T-helper 2 cell treated with Interferon-gamma antibody and Interleukin-4, amounts not matched to agents 100 ng/mL and 5 ng/mL, for 36 hours (primary cell): ENCODE results near the gene LYRM7. TPM values are rescaled to one million over a fixed set of nuclear protein-coding genes. Genes with fewer than 3 reads are reported as not detected.

ENCODE experiments used
- intact Hi-C: fragments of 100-400 bp; cut with micrococcal nuclease; formaldehyde crosslinking; loops from one replicate; pipeline ENCODE4 v1.15.1; 2023
- total RNA-seq: library from RNA; stranded (reverse); gene quantifications from 2 replicates; pipeline ENCODE4 v1.2.3, GENCODE V29; 2022

LYRM7 gene
- total RNA-seq, 1 donor from 2014 or later = 11.3 TPM

DNA sequence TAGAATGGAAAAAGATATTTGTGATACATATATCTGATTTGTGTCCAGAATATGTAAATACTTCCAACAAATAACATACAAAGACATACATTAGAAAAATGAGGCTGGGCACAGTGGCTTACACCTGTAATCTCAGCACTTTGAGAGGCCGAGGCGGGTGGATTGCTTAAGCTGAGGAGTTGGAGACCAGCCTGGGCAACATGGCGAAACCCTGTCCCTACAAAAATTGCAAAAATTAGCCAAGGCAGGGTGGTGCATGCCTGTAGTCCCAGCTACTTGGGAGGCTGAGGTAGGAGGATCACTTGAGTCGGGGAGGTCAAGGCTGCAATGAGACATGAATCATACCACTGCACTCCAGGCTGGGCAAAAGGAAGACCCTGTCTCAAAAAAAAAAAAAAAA lies 47.0 kb downstream of the LYRM7 start:
- intact Hi-C loops = no loop called here

- intact Hi-C loops = no loop called here
Observed at GRCh38 chr5:131218392-131218791, 47.6 kb downstream of the LYRM7 start.

GRCh38 chr5:131220566-131220965 lies 49.8 kb downstream of the LYRM7 start:
- intact Hi-C loops = no loop called here

DNA sequence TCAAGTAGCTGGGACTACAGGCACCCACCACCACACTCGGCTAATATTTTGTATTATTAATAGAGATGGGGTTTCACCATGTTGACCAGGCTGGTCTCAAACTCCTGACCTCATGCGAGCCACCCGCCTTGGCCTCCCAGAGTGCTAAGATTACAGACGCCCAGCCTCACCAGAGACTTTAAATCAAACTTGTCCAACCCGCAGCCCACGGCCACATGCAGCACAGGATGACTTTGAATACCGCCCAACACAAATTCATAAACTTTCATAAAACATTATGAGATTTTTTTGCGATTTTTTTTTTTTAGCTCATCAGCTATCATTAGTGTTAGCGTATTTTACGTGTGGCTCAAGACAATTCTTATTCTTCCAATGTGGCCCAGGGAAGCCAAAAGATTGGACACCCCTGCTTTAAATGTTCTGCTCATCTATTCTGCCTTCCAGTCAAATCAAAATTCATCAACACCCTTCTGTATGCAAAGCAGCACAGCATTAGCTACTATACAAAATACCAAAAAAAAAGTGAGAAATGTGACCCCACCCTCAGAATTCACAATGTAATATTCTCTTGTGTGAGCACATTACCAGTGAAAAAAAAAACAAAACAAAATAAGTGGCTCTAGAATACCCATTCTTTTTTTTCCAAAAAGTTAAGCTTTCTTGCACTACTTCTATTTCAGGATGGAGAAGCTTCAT lies 50.4 kb downstream of the LYRM7 start:
- intact Hi-C loops = no loop called here

DNA sequence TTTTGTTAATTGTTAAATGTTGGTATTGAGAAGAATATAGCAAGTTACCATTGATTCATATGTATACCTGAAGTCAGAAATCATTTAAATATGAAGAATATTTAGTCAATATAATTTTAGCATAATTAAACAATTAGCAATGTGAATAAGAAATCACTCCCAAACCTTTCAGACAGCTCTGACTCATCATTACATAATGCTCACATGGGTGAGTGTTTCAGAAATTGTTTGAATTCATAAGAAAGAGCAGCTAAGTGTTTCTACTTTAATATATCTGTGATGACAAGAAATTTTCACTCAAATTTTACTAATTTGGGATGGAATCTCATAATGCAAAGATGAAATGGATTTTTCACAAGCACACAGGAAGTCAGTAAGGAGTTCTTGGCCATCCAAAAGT lies 51.1 kb downstream of the LYRM7 start:
- intact Hi-C loops = no loop called here

GRCh38 chr5:131222731-131223130 lies 52.0 kb downstream of the LYRM7 start:
- intact Hi-C loops = no loop called here

GRCh38 chr5:131223751-131224386 lies 53.1 kb downstream of the LYRM7 start:
- intact Hi-C loops = no loop called here

- intact Hi-C loops = no loop called here
Observed at GRCh38 chr5:131224387-131225201, 53.9 kb downstream of the LYRM7 start.

- intact Hi-C loops = no loop called here
Observed at GRCh38 chr5:131225282-131225974, 54.7 kb downstream of the LYRM7 start.

DNA sequence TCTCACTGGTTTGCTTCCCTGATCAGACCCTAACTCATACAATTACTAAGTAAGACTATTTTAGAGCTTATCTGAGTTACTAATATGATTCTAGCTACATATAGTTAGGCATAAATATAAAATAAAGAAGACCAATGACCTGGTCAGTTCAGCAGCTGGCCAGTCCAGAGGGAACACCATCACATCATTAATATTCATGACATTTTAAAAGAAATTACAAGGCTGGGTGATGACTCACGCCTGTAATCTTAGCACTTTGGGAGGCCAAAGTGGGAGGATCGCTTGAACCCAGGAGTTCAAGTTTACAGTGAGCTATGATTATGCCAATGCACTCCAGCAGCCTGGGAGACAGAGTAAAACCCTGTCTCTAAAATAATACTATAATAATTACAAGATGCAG lies 56.2 kb downstream of the LYRM7 start:
- intact Hi-C loops = no loop called here

DNA sequence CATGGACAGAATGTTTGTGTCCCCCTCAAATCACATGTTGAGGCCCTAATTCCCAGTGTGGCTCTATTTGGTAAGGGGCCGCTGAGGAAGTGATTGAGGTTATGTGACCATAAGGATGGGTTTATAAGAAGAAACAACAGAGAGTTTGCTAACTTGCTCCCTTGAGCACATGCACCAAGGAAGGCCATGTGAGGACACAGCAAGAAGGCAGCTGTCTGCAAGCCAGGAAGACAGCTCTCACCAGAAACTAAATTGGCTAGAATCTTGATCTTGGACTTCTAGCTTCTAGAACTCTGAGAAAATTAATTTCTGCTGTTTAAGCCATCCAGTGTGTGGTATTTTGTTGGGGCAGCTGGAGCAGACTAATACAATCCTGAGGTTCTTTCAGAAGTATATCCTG lies 57.9 kb downstream of the LYRM7 start:
- intact Hi-C loops = no loop called here

- intact Hi-C loops = no loop called here
Observed at GRCh38 chr5:131229623-131230022, 58.9 kb downstream of the LYRM7 start.

GRCh38 chr5:131230406-131230805 lies 59.7 kb downstream of the LYRM7 start:
- intact Hi-C loops = no loop called here

- intact Hi-C loops = no loop called here
Observed at GRCh38 chr5:131239686-131240085, 68.9 kb downstream of the LYRM7 start.

DNA sequence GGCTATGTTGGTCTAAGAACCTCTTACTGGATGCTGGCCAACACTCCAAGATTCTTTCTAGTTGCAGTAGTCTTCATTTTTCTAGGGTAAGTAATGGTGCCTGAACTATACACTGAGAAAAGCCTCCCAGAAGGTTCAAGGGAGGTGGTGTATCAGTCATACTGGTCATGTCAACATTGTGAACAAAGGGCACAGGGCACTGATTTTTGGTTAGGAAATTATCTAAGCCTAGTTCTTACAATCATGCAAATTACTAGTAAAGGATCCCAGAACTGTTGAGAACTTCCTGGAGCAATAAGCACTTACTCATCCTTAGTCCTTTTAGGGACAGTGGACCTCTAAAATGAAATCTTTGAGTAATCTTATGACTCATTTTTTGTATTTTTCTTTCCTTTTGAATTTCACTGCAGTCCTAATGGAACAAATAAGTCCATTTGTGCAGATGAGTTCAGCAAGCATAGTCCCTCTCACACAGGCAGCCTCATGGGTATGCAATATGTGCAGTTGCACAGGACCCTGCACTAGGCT lies 72.0 kb downstream of the LYRM7 start:
- intact Hi-C loops = no loop called here

GRCh38 chr5:131245312-131245711 lies 74.6 kb downstream of the LYRM7 start:
- intact Hi-C loops = no loop called here

- intact Hi-C loops = no loop called here
Observed at GRCh38 chr5:131245948-131246347, 75.2 kb downstream of the LYRM7 start.

DNA sequence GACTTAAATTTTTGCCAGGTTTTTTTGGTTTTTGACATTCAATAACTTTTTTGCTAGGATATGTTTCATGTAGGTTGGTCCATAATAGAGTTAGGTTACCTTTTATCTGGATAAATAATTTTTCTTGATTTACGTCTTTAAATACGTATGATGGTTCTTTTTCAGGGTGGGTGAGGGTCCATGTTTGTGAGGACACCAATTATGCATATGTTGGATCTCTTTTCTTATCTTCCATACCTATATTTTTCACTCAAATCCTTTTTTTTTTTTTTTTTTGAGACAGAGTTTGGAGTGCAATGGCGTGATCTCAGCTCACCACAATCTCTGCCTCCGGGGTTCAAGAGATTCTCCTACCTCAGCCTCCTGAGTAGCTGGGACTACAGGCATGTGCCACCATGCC lies 75.8 kb downstream of the LYRM7 start:
- intact Hi-C loops = no loop called here

DNA sequence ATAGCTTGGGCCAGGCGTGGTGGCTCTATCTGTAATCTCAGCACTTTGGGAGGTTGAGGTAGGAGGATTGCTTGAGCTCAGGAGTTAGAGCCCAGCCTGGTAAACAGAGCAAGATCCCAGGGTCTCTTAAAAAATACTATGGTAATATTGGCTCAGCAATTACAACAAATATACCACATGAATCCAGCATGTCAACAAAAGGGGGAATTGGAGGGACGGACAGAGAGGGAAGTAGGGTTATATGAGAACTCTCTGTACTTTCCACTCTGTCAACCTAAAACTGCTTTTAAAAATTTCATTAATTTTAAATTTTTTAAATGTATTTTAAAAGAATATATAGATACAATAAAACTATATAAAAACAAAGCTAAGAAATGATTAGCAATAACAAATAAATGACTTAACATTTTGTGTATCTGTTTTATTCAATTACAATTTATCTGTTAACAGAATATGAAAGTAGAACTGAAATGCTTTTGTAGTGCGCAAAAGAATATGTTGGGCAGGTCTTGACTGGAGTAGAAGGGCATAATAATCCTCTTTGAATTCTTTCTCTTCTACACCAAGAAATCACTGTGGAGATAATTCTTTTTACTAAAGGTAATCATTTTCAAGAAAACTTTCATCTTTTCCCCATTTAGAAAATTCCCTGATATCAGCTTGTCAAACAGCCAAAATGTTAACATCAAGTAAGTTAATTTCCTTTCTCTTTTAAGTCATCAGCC lies 80.2 kb downstream of the LYRM7 start:
- intact Hi-C loops = loop anchor here (5.0 to 10.0 kb wide), 3 partner anchors 36 to 544 kb away; partner anchors contain the start of genes FNIP1 and RAPGEF6

DNA sequence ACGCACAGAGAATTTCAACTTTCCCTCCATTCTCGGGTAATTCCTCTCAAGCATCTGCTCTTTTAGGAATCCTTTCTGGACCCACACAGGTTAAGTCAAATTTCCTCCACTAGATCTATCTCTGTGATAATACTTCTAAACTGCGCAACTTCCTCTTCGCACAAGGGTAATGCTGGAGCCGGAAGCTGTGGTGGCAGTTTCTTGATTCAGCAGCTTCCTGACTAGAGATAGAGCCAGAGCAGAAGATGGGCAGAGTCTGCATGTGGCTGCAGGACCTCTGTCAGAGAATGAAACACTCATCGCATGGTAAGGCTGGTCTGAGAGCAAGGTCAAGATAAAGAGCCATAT lies 82.1 kb downstream of the LYRM7 start:
- intact Hi-C loops = loop anchor here (1.0 to 10.0 kb wide), 8 partner anchors 11 to 850 kb away; partner anchors contain the start of genes FNIP1, LYRM7 and RAPGEF6

DNA sequence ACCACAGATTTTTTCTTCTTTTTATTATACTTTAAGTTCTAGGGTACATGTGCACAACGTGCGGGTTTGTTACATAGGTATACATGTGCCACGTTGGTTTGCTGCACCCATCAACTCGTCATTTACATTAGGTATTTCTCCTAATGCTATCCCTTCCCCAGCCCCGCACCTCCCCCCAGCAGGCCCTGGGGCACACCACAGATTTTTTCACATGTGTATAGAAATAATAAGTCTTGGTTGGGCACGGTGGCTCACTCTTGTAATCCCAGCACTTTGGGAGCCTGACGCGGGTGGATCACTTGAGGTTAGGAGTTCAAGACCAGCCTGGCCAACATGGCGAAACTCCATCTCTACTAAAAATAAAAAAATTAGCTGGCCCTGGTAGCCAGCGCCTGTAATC lies 83.3 kb downstream of the LYRM7 start:
- intact Hi-C loops = loop anchor here (5.0 to 10.0 kb wide), 3 partner anchors 33 to 541 kb away; partner anchors contain the start of genes FNIP1 and RAPGEF6
